GF-D8 (cell line): ENCODE results near the gene TTBK2.
"Not testable (repeated sequence)": the region's sequence is repeated elsewhere in the genome, so short reads cannot be mapped to it uniquely, and the experiment has no call there.

Experiments used
- DNase-seq: peaks from one replicate; lab custom pipeline; 2025; lab: John Stamatoyannopoulos, UW

TTBK2 gene

GRCh38 chr15:42920519-42921341, at the start of gene TTBK2:
Gene TTBK2, minus strand, starts transcription at chr15:42920778. Its CDS starts 42,161 bp downstream, at chr15:42878617.
- peak; percentile 83 for DNase-seq

- no peak for DNase-seq
Measured at GRCh38 chr15:42964476-42964875, 43.9 kb upstream of the TTBK2 start.

GRCh38 chr15:42955518-42955917, 34.9 kb upstream of the TTBK2 start:
- DNase-seq, result no peak

- DNase-seq, result no peak
Measured at GRCh38 chr15:42954291-42954690, 33.7 kb upstream of the TTBK2 start.

- DNase-seq, result not testable (repeated sequence)
Measured at GRCh38 chr15:42948898-42949297, 28.3 kb upstream of the TTBK2 start.

- DNase-seq, result no peak
Measured at GRCh38 chr15:42940527-42940926, 19.9 kb upstream of the TTBK2 start.

GRCh38 chr15:42939841-42940240, 19.3 kb upstream of the TTBK2 start:
- DNase-seq, result no peak

GRCh38 chr15:42937143-42937542, 16.6 kb upstream of the TTBK2 start:
- DNase-seq, result no peak

- no peak for DNase-seq
Measured at GRCh38 chr15:42933886-42934667, 13.5 kb upstream of the TTBK2 start.

- DNase-seq, result no peak
Measured at GRCh38 chr15:42932833-42933515, 12.4 kb upstream of the TTBK2 start.

- no peak for DNase-seq
Measured at GRCh38 chr15:42931702-42932486, 11.3 kb upstream of the TTBK2 start.

GRCh38 chr15:42929306-42929848, 8.8 kb upstream of the TTBK2 start:
- no peak for DNase-seq

- no peak for DNase-seq
Measured at GRCh38 chr15:42921342-42921731, 759 bp upstream of the TTBK2 start.

- no peak for DNase-seq
Measured at GRCh38 chr15:42919799-42920518, 619 bp downstream of the TTBK2 start.

- no peak for DNase-seq
Measured at GRCh38 chr15:42919308-42919707, 1.3 kb downstream of the TTBK2 start.

GRCh38 chr15:42918047-42918446, 2.5 kb downstream of the TTBK2 start:
- no peak for DNase-seq

- no peak for DNase-seq
Measured at GRCh38 chr15:42915654-42916315, 4.8 kb downstream of the TTBK2 start.

GRCh38 chr15:42914728-42915497, 5.7 kb downstream of the TTBK2 start:
- no peak for DNase-seq

GRCh38 chr15:42911058-42911592, 9.5 kb downstream of the TTBK2 start:
- DNase-seq, result no peak
